Activated T-cell treated with anti-CD3 and anti-CD28 coated beads, Interleukin-2, amount 50 U/mL, for 24 hours (primary cell): ENCODE results near the gene ARTN.

Experiments used
- DNase-seq: peaks from one replicate; pipeline ENCODE4 v3.0.0-alpha.2; 2020
- H3K27ac Mint-ChIP-seq: 2 replicates; pipeline ENCODE4 v1.8.0; 2020; ENCODE audit warnings: mild to moderate bottlenecking, mixed read lengths
- H3K27me3 Mint-ChIP-seq: 2 replicates; pipeline ENCODE4 v1.8.0; 2020; ENCODE audit warnings: mixed read lengths
- H3K36me3 Mint-ChIP-seq: 2 replicates; pipeline ENCODE4 v1.8.0; 2020; ENCODE audit warnings: low read depth, mixed read lengths
- H3K4me1 Mint-ChIP-seq: 2 replicates; pipeline ENCODE4 v1.8.0; 2020; ENCODE audit warnings: low read depth, mixed read lengths
- H3K4me3 Mint-ChIP-seq: 2 replicates; pipeline ENCODE4 v1.8.0; 2020; ENCODE audit warnings: mild to moderate bottlenecking, moderate library complexity, mixed read lengths
- H3K9me3 Mint-ChIP-seq: 2 replicates; pipeline ENCODE4 v1.8.0; 2020; ENCODE audit warnings: mixed read lengths

The ARTN gene, protein sequence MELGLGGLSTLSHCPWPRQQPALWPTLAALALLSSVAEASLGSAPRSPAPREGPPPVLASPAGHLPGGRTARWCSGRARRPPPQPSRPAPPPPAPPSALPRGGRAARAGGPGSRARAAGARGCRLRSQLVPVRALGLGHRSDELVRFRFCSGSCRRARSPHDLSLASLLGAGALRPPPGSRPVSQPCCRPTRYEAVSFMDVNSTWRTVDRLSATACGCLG

DNA sequence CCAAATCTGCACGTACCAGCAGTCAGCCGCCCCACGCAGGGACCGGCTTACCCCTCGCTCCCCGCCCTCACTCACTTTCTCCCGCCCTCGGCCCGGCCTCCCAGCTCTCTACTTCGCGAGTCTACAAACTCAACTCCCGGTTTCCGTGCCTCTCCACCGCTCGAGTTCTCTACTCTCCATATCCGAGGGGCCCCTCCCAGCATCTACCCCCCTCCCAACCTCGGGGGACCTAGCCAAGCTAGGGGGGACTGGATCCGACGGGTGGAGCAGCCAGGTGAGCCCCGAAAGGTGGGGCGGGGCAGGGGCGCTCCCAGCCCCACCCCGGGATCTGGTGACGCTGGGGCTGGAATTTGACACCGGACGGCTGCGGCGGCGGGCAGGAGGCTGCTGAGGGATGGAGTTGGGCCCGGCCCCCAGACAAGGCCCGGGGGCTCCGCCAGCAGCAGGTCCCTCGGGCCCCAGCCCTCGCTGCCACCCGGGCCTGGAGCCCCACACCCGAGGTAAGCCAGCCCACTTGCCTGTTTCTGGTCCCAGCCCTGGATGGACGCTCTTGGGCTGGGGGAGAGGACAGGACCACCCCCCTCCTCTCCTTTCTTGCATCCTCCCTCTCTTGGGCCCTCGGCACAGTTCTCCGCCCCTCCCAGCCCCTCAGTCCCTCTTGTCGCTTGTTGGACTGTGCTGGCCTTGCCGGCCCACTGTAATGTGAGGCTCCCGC lies at the start of gene ARTN:
ARTN (plus strand) TSS at position 416 of the 715 bp plus-strand sequence. CDS start 1,856 bp downstream, outside the sequence.
- peaks cover 19% of the 10 kb centered on the region for H3K4me1 Mint-ChIP-seq
- H3K9me3 Mint-ChIP-seq = no peaks in the 10 kb centered on the region
- no peak within 1 kb of the TSS for H3K27ac Mint-ChIP-seq
- H3K36me3 Mint-ChIP-seq = peaks cover 12% of the 10 kb centered on the region
- peak within 1 kb of the TSS; percentile 11 for H3K4me3 Mint-ChIP-seq
- peaks cover 37% of the 10 kb centered on the region for H3K27me3 Mint-ChIP-seq
- DNase-seq = no peak

- no peaks in the 10 kb centered on the region for H3K4me1 Mint-ChIP-seq
- no peak overlapping the region for H3K27ac Mint-ChIP-seq
Measured at GRCh38 chr1:43885279-43885801, 48.3 kb upstream of the ARTN start.

DNA sequence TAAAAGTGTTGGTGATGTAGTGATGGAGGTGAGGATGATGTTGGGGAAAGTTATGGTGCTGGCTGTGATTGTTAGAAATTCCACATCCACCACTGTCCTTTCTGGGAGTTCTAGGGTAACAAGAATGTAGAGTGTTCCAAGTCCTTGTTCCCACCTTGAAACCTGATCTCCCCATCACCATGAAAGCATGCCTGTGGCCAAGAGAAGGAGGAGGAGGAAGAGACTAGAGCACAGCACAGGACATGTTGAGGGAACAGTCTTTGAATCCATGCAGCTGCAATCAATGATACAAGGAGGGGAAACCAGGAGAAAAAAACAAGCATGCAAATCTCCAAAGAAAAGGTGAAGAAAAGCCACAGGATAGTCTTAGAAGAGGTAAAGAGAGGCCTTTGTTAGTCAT lies 45.9 kb upstream of the ARTN start:
- Mint-ChIP-seq H3K27me3 (no peaks in the 10 kb centered on the region), H3K4me3 (no peak overlapping the region), H3K9me3 (no peaks in the 10 kb centered on the region), H3K4me1 (no peaks in the 10 kb centered on the region), H3K36me3 (no peaks in the 10 kb centered on the region), H3K27ac (no peak overlapping the region)
- DNase-seq = no peak

More at GRCh38 chr1:43885279-43885801, 48.3 kb upstream of the ARTN start:
- Mint-ChIP-seq H3K9me3 (no peaks in the 10 kb centered on the region), H3K4me3 (no peak overlapping the region), H3K27me3 (no peaks in the 10 kb centered on the region), H3K36me3 (no peaks in the 10 kb centered on the region)
- no peak for DNase-seq

DNA sequence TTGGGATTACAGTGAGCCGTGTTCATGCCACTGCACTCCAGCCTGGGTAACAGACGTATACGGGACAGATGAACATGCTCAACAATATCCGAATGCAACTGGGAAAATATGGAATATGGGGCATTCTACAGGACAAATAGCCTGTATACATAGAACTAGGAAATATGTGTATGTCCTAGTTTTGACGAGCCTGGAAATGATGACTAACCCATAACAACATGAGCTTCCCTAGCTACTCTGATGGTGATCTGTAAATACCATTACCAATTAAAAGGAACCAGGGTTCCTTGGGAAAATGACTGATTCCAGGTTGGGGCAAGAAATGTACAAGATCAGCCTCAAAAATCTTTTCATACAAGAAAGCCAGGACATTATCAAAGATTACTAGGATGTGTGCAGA lies 42.8 kb upstream of the ARTN start:
- no peaks in the 10 kb centered on the region for H3K9me3 Mint-ChIP-seq
- no peak overlapping the region for H3K4me3 Mint-ChIP-seq
- no peaks in the 10 kb centered on the region for H3K4me1 Mint-ChIP-seq
- H3K36me3 Mint-ChIP-seq = peaks cover 19% of the 10 kb centered on the region
- H3K27ac Mint-ChIP-seq = no peak overlapping the region
- H3K27me3 Mint-ChIP-seq = no peaks in the 10 kb centered on the region
- DNase-seq = no peak

- Mint-ChIP-seq H3K27me3 (no peaks in the 10 kb centered on the region), H3K4me1 (no peaks in the 10 kb centered on the region), H3K36me3 (peaks cover 33% of the 10 kb centered on the region), H3K4me3 (no peak overlapping the region), H3K27ac (no peak overlapping the region), H3K9me3 (no peaks in the 10 kb centered on the region)
- no peak for DNase-seq
Measured at GRCh38 chr1:43893006-43893405, 40.6 kb upstream of the ARTN start.

GRCh38 chr1:43898981-43899380 lies 34.6 kb upstream of the ARTN start:
- Mint-ChIP-seq H3K27me3 (no peaks in the 10 kb centered on the region), H3K4me3 (no peak overlapping the region), H3K27ac (no peak overlapping the region), H3K36me3 (peaks cover 49% of the 10 kb centered on the region), H3K4me1 (no peaks in the 10 kb centered on the region), H3K9me3 (no peaks in the 10 kb centered on the region)
- DNase-seq = no peak

- H3K4me3 Mint-ChIP-seq = no peak overlapping the region
- H3K27me3 Mint-ChIP-seq = no peaks in the 10 kb centered on the region
- H3K4me1 Mint-ChIP-seq = no peaks in the 10 kb centered on the region
- H3K36me3 Mint-ChIP-seq = peaks cover 35% of the 10 kb centered on the region
- H3K27ac Mint-ChIP-seq = no peak overlapping the region
- no peak for DNase-seq
- no peaks in the 10 kb centered on the region for H3K9me3 Mint-ChIP-seq
Measured at GRCh38 chr1:43900386-43900785, 33.2 kb upstream of the ARTN start.

GRCh38 chr1:43901196-43901961 lies 32.2 kb upstream of the ARTN start:
- Mint-ChIP-seq H3K9me3 (no peaks in the 10 kb centered on the region), H3K27me3 (no peaks in the 10 kb centered on the region), H3K4me1 (no peaks in the 10 kb centered on the region), H3K27ac (no peak overlapping the region), H3K36me3 (peaks cover 27% of the 10 kb centered on the region), H3K4me3 (no peak overlapping the region)
- DNase-seq = no peak

- Mint-ChIP-seq H3K27ac (peak overlapping the region; percentile 26), H3K9me3 (no peaks in the 10 kb centered on the region), H3K36me3 (peaks cover 23% of the 10 kb centered on the region), H3K4me3 (no peak overlapping the region), H3K4me1 (no peaks in the 10 kb centered on the region), H3K27me3 (no peaks in the 10 kb centered on the region)
- DNase-seq = no peak
Measured at GRCh38 chr1:43902058-43902831, 31.4 kb upstream of the ARTN start.

GRCh38 chr1:43904660-43905551 lies 28.7 kb upstream of the ARTN start:
- Mint-ChIP-seq H3K27me3 (no peaks in the 10 kb centered on the region), H3K36me3 (peaks cover 3% of the 10 kb centered on the region), H3K27ac (no peak overlapping the region), H3K9me3 (no peaks in the 10 kb centered on the region), H3K4me3 (no peak overlapping the region), H3K4me1 (no peaks in the 10 kb centered on the region)
- DNase-seq = no peak

DNA sequence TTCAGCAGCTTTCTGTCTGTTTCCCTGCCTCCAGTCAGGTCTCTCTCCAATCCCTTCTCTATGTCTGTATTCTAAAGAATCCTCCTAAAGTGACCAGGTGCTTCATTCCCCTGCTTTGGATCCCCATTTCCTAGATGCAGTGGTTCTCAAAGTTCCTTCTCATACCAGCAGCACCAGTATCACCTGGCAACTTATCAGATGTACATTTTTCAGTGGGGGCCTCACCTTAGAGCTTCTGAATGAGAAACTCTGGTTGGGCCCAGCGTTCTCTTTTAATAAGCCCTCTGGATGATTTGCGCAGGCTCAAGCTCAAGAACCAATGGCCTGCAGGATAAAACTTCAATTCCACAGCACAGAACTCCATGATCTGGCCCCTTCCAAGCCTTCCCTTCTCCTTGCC lies 25.4 kb upstream of the ARTN start:
- Mint-ChIP-seq H3K36me3 (no peaks in the 10 kb centered on the region), H3K4me1 (no peaks in the 10 kb centered on the region), H3K9me3 (no peaks in the 10 kb centered on the region), H3K27ac (no peak overlapping the region), H3K4me3 (no peak overlapping the region), H3K27me3 (no peaks in the 10 kb centered on the region)
- DNase-seq = no peak

- no peak overlapping the region for H3K4me3 Mint-ChIP-seq
Measured at GRCh38 chr1:43908858-43909257, 24.7 kb upstream of the ARTN start.

GRCh38 chr1:43910343-43910742 lies 23.3 kb upstream of the ARTN start:
- no peaks in the 10 kb centered on the region for H3K36me3 Mint-ChIP-seq
- no peak for DNase-seq
- no peaks in the 10 kb centered on the region for H3K9me3 Mint-ChIP-seq
- H3K4me3 Mint-ChIP-seq = no peak overlapping the region
- no peaks in the 10 kb centered on the region for H3K27me3 Mint-ChIP-seq
- no peaks in the 10 kb centered on the region for H3K4me1 Mint-ChIP-seq
- no peak overlapping the region for H3K27ac Mint-ChIP-seq

More at GRCh38 chr1:43908858-43909257, 24.7 kb upstream of the ARTN start:
- no peaks in the 10 kb centered on the region for H3K9me3 Mint-ChIP-seq
- no peaks in the 10 kb centered on the region for H3K4me1 Mint-ChIP-seq
- no peaks in the 10 kb centered on the region for H3K36me3 Mint-ChIP-seq
- H3K27me3 Mint-ChIP-seq = no peaks in the 10 kb centered on the region
- no peak for DNase-seq
- H3K27ac Mint-ChIP-seq = no peak overlapping the region
